NAMALWA (cell line): ENCODE measurements around the gene SCARB1.
A peak's percentile ranks its signal among the peaks of the same experiment; 100 is the strongest.

Source experiments
- DNase-seq: peaks from one replicate; pipeline ENCODE4 v3.0.0-alpha.2; 2015; ENCODE audit warnings: low spot score

The SCARB1 gene

GRCh38 chr12:124862768-124863415 is 772 bp downstream of the SCARB1 start:
- DNase-seq = peak; percentile 58

DNA sequence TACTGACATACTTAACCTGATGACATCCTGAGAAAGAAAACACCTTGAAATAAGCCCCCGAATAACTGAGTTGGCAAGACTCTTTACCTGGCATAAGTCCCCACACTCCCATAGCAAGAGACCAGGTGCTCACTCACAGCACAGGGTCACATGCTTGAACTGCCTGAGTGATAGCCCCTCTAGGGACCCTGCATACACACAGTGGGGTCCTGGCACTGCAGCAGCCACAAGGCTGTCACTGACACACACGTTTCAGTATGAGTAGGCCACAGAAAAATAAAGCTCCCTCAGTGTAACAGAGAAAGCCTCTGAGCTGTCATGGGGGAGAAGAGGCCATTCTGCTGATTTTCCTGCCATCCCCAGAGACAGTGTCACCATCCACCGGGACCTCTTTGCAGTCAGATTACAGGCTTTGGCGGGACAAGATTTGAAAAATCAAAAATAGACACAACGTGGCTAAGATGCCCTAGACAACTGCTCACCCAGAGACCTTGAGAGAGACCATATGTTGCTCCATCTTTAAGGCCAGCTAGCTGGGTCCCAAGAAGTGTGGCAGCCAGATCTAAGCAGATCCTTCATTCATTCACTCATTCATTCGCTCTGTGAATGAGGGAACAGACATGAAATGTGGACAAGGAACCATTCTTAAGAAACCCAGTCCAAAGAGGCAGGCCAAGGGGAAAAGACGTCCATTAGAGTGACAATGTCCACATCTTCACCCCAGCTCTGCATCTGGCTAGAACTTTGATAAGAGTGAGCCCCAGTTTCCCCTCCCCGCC is 1.6 kb downstream of the SCARB1 start:
- peak; percentile 26 for DNase-seq

GRCh38 chr12:124861492-124861891 is 2.2 kb downstream of the SCARB1 start:
- no peak for DNase-seq

- no peak for DNase-seq
Measured at GRCh38 chr12:124857921-124858461, 5.7 kb downstream of the SCARB1 start.

DNA sequence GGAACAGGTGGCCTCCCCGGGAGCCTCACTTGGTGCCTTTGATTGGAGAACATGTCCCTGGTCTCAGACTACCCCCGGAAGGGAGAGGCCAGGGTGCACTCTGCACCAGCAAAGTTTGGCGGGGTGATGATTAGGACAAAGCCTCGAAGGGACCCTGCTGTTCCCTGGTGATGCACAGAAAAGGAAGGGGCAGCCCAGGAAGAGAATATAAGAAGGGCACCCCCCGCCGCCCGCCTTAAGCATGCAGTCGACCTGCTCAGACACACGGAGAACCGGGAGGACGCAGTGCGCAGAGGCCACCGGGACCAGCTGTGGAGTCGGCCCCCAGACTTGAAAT is 6.9 kb downstream of the SCARB1 start:
- no peak for DNase-seq

DNA sequence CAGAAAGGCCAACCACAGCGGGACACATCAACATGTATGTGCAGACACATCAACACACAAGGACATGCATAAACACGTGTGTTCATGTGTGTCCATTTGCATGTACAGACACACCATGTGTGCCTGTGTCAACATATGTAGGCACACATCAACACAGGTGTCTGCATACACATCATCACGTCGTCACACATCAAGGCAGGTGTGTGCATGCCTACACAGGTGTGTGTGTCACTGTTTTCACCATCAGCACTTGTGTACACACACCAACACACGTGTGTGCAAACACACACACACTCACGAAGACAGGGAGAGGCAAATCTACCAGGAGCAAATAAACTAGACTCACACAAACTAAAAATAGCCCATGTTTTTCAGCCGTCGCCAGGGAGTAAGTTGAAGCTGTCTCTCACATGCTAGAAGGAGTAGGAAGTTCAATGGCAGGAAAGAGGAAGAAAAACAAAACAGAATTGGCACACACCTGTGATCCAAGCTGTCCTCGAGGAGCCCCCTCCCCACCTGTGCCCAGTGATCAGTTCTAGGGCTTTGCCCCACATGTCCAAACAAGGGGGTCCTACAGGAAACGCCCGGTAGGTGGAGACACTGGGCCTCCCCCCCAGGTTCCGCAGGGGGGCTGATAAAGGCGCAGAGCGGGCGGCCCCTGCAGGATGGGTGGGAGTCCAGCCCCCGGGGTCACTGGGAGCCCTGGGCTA is 7.4 kb downstream of the SCARB1 start:
- DNase-seq = peak; percentile 31

DNA sequence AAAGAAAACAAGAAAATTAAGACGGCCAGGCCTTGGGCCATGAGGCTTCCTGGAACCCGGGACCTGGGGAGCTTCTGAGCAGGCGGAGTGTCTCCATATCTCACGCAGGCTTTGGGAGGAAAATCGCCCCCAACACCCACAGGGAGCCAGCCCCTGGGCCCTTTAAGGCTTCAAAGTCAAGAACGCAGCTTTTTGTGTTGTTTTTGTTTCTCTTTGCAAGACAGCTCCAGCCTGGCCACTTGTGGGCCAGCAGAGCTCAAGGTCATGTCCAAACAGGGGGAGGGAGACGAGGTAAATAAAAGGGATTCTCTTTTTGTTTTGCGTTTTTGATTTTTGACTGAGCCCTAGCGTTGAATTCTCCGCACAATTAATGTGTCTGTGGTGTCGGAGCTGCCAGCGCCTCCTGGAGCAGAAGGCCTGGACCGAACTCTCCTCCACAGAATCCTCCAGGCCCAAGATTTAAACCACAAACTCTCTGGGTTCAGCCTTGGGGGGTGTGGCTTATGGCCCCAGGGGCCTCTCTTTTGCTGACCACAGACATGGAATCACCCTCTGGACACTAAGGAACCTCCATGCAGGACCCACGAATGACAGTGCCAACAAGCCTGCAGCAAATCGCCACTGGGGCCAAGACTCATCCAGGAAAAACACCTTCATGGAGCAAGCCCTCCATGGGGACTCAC is 8.2 kb downstream of the SCARB1 start:
- DNase-seq = no peak

- no peak for DNase-seq
Measured at GRCh38 chr12:124854637-124855184, 9.0 kb downstream of the SCARB1 start.

DNA sequence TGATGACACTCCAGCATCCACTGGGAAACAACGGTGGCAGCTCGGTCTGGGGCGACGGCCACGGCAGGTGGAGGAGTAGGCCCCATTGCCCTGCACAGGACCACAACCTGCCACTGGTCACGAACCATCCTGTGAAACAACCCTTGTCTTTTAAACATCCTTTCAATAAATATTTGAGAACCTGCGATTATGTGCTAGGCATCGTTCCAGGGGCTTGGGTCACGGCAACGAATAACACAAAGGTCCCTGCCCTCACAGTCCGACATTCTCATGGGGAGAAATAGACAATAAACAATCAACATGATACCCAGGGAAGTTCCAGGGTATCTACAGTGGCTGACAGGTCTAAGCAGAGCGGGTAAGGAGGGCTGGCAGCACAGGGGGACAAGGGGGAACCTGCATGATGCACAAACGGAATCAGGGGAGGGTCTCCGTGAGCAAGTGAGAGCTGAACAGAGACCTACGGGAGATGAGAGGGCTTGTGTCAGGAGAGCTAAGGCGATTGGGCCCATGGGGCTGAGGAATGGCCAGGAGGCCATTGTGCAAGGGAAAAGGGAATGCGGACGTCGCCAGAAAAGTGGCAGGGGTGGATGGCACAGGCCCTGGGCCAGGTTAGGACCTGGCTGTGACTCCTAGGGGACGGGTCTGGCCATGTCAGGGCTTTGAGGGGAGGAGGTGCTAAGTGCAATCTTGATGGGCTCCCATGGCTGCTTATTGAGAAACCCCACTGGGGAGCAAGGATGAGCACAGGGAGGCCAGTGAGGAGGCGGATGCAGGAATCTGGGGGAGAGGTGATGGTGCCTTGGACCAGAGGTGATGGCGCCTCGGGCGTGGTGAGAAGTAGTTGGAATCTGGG is 9.7 kb downstream of the SCARB1 start:
- no peak for DNase-seq

GRCh38 chr12:124852911-124853427 is 10.7 kb downstream of the SCARB1 start:
- DNase-seq = no peak

DNA sequence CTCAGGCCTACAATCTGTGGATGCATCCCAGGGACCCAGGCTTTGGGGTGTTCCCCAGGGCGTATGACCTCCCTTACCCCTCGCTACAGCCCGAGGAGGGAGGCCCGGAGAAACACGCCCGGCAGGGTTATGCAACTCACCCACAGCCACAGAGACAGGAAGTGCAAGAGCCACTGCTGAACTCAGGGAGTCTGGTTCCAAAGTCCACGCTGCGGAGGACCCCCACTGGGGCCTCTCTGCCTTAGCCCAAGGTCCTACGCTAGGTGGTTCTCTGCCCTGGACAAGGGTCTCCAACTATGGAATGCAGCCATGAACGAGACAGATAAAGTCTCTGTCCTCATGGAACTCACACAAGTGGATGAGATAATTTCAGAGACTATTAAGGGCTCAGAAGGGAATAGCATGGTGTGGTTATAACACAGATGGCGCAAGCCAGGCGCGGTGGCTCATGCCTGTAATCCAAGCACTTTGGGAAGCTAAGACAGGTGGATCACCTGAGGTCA is 11.3 kb downstream of the SCARB1 start:
- DNase-seq = no peak

DNA sequence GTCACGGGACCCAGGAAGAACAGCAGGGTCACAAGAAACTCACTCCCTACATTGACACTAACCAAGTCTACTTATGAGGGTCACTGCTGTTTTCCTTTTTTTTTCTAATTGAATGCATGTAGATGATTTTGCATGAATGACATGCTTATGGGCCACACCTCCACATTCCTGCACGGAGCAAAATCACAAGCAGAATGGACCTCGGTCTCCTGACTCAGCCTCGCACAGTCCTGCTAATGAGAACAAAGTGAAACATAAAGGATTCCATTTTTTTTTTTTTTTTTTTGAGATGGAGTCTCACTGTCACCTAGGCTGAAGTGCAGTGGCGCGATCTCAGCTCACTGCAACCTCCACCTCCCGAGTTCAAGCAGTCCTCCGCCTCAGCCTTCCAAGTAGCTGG is 12.3 kb downstream of the SCARB1 start:
- no peak for DNase-seq

GRCh38 chr12:124849382-124849781 is 14.3 kb downstream of the SCARB1 start:
- DNase-seq = no peak

DNA sequence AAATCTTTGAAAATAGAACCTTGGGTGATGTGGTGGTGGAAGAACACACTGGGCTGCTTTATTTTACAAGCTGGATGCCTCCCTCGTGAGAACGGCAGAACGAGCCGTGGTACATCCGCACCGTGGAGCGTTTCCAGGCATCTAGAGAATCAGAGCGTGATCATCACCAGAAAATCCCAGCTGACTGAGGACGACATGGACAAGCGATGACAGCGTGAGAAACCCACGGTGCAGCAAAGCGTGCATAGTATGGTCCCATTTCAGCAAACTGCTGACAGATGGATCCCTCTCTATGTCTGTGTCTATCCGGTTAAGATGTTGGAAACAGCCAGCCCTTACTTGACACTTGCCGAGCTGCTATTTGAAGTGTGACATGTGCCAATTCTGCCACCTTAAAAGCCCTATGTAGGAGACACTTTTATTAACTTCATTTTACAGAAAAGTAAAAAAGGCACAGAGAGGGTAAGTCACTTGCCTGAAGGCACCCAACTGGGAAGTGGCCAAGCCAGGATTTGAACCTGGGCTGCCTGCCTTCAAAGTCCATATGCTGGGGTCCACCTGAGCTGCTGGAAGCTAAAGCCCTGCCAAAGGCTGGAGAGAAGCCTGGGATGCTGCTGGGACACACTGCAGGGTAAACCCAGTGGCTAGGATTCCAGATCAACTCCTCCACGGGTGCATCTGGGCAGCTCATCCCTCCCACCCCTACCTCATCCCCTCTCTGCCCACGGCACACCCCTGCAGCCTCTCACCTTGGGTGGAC is 14.9 kb downstream of the SCARB1 start:
- no peak for DNase-seq

DNA sequence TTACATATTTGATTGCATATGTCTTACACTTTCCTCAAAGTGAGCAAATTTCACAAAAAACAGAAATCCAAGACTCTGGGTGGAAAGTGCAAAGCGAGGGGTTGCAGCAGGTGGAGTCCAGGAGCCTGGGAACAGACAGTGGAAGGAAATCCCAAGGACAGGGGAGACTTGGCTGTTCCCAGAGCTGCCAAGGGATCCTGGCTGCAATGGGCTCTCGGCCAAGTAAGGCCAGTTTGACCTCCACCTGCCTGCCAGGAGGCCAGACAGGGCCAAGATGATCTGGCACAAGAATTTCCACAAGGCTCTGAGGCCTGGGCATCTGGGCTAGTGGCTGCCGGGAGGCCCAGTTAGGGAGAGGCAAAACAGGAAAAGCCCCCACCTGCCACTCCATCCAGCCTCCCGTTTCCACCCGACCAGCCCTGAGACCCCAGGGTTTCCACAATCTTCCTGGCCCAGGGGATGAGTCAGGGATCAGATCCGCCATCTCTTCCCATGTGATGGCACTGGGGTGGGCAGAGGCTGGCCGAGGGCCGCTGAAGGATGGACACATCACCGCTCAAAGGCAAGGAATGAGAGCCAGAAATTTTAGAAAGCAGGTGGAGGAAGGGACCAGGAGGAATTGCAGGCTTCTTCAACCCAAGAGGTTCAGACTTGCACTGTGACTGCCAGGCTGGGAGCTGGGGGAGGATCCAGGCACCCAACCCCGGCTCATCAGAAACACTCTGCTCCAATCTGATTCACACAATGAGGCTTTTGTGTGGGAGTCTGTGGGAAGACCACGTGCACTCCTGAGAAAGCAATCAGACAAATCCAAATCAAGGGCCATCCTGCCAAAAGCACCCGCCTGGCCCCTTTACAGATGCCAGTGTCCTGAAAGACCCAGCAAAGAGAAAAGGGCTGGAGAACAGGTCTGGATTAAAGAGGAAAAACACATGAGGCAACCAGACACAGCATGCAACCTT is 16.3 kb downstream of the SCARB1 start:
- no peak for DNase-seq

DNA sequence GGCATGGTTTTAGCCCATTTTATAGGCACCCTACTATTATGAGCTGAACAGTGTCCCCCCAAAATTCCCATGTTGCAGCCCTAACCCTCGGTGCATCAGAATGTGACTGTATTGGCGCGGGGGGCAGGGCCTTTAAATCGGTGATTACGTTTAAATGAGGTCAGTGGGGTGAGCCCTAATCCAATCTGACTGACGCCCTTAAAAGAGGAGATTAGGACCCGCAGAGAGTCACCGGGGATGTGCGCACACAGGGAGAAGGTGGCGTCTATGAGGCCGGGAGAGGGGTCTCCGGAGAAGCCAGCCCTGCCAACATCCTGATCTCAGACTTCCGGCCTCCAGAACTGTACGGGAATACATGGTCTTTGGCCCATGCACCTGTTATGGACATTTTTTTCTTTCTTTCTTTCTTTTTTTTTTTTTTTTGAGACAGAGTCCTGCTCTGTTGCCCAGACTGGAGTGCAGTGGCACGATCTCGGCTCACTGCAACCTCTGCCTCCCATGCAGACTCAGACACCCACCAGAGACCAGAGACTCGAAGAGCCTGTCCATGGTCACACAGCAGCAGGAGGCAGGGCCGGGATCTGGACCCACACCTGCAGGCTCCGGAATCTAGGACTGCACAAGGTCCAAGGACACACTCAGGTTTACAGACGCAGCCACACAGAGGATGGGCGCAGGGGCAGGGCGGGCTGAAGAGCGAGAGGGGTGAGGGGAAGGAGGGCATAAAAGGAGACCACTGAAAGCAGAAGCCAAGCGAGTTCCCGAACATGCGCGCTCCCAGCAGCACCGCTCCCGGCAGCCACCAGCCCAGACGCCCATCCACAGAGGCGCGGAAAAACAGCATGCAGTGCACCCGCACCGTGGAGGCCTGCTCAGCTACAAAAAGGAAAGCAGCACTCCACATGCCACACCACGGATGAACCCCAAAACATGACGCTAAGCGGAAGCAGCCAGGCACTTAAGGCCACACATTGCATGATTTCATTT is 19.0 kb downstream of the SCARB1 start:
- no peak for DNase-seq

DNA sequence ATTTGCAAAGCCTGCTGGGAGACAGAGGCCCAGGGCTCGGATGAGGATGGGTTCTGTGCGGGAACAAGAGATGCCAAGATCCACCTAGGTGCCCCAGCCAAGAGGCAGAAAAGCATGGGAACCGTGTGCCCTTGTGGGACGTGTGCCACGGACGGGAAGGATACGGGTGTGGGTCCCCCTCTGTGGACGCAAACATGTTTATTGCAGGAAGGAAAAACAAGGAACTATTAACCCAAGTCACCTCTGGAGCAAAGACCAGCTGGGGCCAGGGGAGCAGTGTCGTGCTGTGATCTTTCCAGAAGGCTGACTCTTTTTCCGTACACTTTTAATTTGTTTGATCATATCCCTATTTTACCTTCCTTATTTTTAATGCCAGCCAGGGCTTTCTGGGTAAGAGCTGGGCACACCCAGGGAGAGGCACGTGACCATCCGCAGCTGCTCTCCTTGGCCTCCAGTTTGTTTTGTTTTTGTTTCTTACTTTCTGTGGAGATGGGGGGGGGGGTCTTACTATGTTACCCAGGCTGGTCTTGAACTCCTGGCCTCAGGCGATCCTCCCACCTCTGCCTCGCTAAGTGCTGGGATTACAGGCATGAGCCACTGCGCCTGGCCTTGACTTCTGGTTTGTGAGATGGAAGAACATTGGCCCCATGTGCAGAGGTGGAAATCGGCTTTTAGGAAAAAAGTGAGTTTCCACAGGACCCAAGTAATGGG is 20.7 kb downstream of the SCARB1 start:
- DNase-seq = no peak
